GM23338 (cell line): Measurements from ENCODE around the gene SULT2B1. TPM values are rescaled to one million over a fixed set of nuclear protein-coding genes. Genes with fewer than 3 reads are reported as not detected.

Experiments
- ATAC-seq: fragments of 200-7000 bp; cut with Tn5 transposase; 3 replicates; pipeline ENCODE4 v1.9.1; 2020
- DNase-seq: peaks from one replicate; pipeline ENCODE4 v3.0.0-alpha.2; 2015; ENCODE audit warnings: low spot score
- H2AFZ ChIP-seq: fragments of 200-600 bp; sonication (generic); 2 replicates; pipeline ENCODE4 v1.8.0; 2016; ENCODE audit warnings: antibody characterized with exemption, mild to moderate bottlenecking, moderate library complexity
- H3F3A ChIP-seq: fragments of 200-600 bp; sonication (generic); replicated peaks from 2 replicates; pipeline ENCODE4 v1.8.0; 2017; ENCODE audit warnings: antibody characterized with exemption, mixed run types, low read depth
- H3K27ac ChIP-seq: fragments of 200-600 bp; sonication (generic); 2 replicates; pipeline ENCODE4 v1.6.1; 2016; ENCODE audit warnings: low read depth
- H3K27me3 ChIP-seq: fragments of 200-600 bp; sonication (generic); 2 replicates; pipeline ENCODE4 v1.8.0; 2016; ENCODE audit warnings: mild to moderate bottlenecking, mixed run types, moderate library complexity; ENCODE audit not compliant: insufficient read depth
- H3K36me3 ChIP-seq: fragments of 200-600 bp; sonication (generic); 2 replicates; pipeline ENCODE4 v1.8.0; 2016; ENCODE audit warnings: mild to moderate bottlenecking; ENCODE audit not compliant: insufficient read depth
- H3K4me1 ChIP-seq: fragments of 200-600 bp; sonication (generic); 2 replicates; pipeline ENCODE4 v1.8.0; 2016; ENCODE audit warnings: mild to moderate bottlenecking, moderate library complexity; ENCODE audit not compliant: insufficient read depth
- H3K4me2 ChIP-seq: fragments of 200-600 bp; sonication (generic); 2 replicates; pipeline ENCODE4 v1.7.1; 2017; ENCODE audit warnings: mixed run types
- H3K4me3 ChIP-seq: fragments of 200-600 bp; sonication (generic); 2 replicates; pipeline ENCODE4 v1.6.1; 2016; ENCODE audit warnings: mixed run types
- H3K79me2 ChIP-seq: fragments of 200-600 bp; sonication (generic); replicated peaks from 2 replicates; pipeline ENCODE4 v1.8.0; 2017; ENCODE audit warnings: mild to moderate bottlenecking; ENCODE audit not compliant: insufficient read depth
- H3K9me2 ChIP-seq: fragments of 200-600 bp; sonication (generic); 2 replicates; pipeline ENCODE4 v1.8.0; 2017; ENCODE audit not compliant: insufficient read depth
- H4K20me1 ChIP-seq: fragments of 200-600 bp; sonication (generic); replicated peaks from 2 replicates; pipeline ENCODE4 v1.8.0; 2017; ENCODE audit warnings: mild to moderate bottlenecking; ENCODE audit not compliant: insufficient read depth
- H3K27ac Mint-ChIP-seq: 2 replicates; pipeline ENCODE4 v1.8.0; 2020; ENCODE audit warnings: inconsistent platforms, mild to moderate bottlenecking, moderate library complexity, mixed read lengths
- H3K27me3 Mint-ChIP-seq: 3 replicates; pipeline ENCODE4 v1.8.0; 2022; ENCODE audit warnings: low read depth, mild to moderate bottlenecking, moderate library complexity, mixed read lengths, inconsistent platforms; ENCODE audit not compliant: insufficient read depth, poor library complexity
- H3K36me3 Mint-ChIP-seq: 3 replicates; pipeline ENCODE4 v1.8.0; 2021; ENCODE audit warnings: low read depth, mild to moderate bottlenecking, inconsistent platforms, moderate library complexity, mixed read lengths
- H3K4me1 Mint-ChIP-seq: 3 replicates; pipeline ENCODE4 v1.8.0; 2020; ENCODE audit warnings: mild to moderate bottlenecking, inconsistent platforms, mixed read lengths
- H3K4me3 Mint-ChIP-seq: 3 replicates; pipeline ENCODE4 v1.8.0; 2021; ENCODE audit warnings: moderate library complexity, mild to moderate bottlenecking, inconsistent platforms, mixed read lengths
- H3K9me3 Mint-ChIP-seq: 3 replicates; pipeline ENCODE4 v1.8.0; 2020; ENCODE audit warnings: moderate library complexity, mild to moderate bottlenecking, inconsistent platforms, mixed read lengths
- EZH2 ChIP-seq: fragments of 200-600 bp; sonication (generic); IDR thresholded peaks from one replicate; pipeline ENCODE4 v1.8.0; 2017; ENCODE audit warnings: antibody characterized with exemption, mild to moderate bottlenecking, low read depth; ENCODE audit not compliant: unreplicated experiment
- JUNB ChIP-seq: IDR thresholded peaks from one replicate; pipeline ENCODE4 v1.6.1; 2016; ENCODE audit warnings: antibody characterized with exemption; ENCODE audit not compliant: unreplicated experiment
- POLR2AphosphoS5 ChIP-seq: IDR thresholded peaks from 2 replicates; pipeline ENCODE4 v1.6.1; 2016; ENCODE audit warnings: antibody characterized with exemption, low read depth
- STAT1 ChIP-seq: IDR thresholded peaks from one replicate; pipeline ENCODE4 v1.6.1; 2016; ENCODE audit warnings: antibody characterized with exemption; ENCODE audit not compliant: unreplicated experiment
- ZNF114 ChIP-seq: fragments of 250-450 bp; sonication (Bioruptor Pico); IDR thresholded peaks from 2 replicates; pipeline ENCODE4 v1.5.0; 2020; ENCODE audit warnings: mild to moderate bottlenecking, moderate library complexity
- ZNF331 ChIP-seq: fragments of 250-450 bp; sonication (Bioruptor Pico); IDR thresholded peaks from 2 replicates; pipeline ENCODE4 v1.5.0; 2020; ENCODE audit warnings: low read depth, mild to moderate bottlenecking, moderate library complexity
- polyA plus RNA-seq: library from polyadenylated mRNA; unstranded; fragments of >200 nt; fragmentation: Nextera tagmentation; extraction: Ambion mirVana; gene quantifications from 2 replicates; pipeline ENCODE4 v1.2.1, GENCODE V29; 2016
- total RNA-seq: library from RNA; depleted of rRNA; stranded (reverse); fragments of >200 nt; shearing (Covaris generic); gene quantifications from 2 replicates; pipeline ENCODE4 v1.2.3, GENCODE V29; 2014
- TF ChIP-seq, protein P1 (sequence below): fragments of 250-450 bp; sonication (Bioruptor Pico); IDR thresholded peaks from 2 replicates; pipeline ENCODE4 v1.5.0; 2020; ENCODE audit warnings: mild to moderate bottlenecking, moderate library complexity
- TF ChIP-seq, protein P2 (sequence below): IDR thresholded peaks from 2 replicates; pipeline ENCODE4 v1.6.1; 2016; ENCODE audit warnings: antibody characterized with exemption
- TF ChIP-seq, protein P3 (sequence below): IDR thresholded peaks from one replicate; pipeline ENCODE4 v1.6.1; 2018; ENCODE audit warnings: antibody characterized with exemption; ENCODE audit not compliant: unreplicated experiment
- TF ChIP-seq, protein P4 (sequence below), 2 experiments: fragments of 200-600 bp in 1 of 2; sonication (generic) in 1 of 2; conservative IDR thresholded peaks; 2 replicates each; pipeline versions ENCODE4 v1.5.1 to v1.6.1; 2016 to 2017; ENCODE audit warnings: antibody characterized with exemption in 2 of 2, low read depth in 2 of 2, mild to moderate bottlenecking in 2 of 2, moderate library complexity in 1 of 2

SULT2B1 gene
- total and polyA plus RNA-seq, 2 experiments from 2014 or later = 1.3 to 2.5 TPM

DNA sequence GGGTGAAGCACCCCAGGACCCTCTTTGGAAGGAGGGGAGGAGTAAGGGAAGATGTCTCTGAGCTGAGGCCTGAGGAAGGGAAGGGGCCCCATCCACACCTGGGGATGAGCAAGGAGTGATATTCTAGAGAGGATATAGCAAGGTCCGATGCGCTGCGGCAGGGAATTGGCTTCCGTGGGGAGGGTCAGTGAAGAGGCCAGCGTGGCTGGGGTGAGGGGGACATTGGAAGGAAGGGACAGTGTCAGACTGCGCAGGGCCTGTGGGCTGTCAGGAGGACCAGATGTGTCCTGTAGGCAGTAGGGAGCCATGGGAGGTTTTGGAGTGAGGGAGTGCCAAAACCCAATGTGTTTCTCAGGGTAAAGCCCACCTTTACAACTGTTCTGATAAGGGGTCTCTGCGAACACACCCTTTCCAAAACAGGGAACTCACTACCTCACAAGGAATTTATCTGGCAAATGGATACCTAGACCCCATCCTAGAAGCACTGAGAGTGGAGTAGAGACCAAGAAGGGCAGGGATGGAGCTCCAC lies 44.0 kb upstream of the SULT2B1 start (continued):
- TF ChIP-seq, protein P1, sequence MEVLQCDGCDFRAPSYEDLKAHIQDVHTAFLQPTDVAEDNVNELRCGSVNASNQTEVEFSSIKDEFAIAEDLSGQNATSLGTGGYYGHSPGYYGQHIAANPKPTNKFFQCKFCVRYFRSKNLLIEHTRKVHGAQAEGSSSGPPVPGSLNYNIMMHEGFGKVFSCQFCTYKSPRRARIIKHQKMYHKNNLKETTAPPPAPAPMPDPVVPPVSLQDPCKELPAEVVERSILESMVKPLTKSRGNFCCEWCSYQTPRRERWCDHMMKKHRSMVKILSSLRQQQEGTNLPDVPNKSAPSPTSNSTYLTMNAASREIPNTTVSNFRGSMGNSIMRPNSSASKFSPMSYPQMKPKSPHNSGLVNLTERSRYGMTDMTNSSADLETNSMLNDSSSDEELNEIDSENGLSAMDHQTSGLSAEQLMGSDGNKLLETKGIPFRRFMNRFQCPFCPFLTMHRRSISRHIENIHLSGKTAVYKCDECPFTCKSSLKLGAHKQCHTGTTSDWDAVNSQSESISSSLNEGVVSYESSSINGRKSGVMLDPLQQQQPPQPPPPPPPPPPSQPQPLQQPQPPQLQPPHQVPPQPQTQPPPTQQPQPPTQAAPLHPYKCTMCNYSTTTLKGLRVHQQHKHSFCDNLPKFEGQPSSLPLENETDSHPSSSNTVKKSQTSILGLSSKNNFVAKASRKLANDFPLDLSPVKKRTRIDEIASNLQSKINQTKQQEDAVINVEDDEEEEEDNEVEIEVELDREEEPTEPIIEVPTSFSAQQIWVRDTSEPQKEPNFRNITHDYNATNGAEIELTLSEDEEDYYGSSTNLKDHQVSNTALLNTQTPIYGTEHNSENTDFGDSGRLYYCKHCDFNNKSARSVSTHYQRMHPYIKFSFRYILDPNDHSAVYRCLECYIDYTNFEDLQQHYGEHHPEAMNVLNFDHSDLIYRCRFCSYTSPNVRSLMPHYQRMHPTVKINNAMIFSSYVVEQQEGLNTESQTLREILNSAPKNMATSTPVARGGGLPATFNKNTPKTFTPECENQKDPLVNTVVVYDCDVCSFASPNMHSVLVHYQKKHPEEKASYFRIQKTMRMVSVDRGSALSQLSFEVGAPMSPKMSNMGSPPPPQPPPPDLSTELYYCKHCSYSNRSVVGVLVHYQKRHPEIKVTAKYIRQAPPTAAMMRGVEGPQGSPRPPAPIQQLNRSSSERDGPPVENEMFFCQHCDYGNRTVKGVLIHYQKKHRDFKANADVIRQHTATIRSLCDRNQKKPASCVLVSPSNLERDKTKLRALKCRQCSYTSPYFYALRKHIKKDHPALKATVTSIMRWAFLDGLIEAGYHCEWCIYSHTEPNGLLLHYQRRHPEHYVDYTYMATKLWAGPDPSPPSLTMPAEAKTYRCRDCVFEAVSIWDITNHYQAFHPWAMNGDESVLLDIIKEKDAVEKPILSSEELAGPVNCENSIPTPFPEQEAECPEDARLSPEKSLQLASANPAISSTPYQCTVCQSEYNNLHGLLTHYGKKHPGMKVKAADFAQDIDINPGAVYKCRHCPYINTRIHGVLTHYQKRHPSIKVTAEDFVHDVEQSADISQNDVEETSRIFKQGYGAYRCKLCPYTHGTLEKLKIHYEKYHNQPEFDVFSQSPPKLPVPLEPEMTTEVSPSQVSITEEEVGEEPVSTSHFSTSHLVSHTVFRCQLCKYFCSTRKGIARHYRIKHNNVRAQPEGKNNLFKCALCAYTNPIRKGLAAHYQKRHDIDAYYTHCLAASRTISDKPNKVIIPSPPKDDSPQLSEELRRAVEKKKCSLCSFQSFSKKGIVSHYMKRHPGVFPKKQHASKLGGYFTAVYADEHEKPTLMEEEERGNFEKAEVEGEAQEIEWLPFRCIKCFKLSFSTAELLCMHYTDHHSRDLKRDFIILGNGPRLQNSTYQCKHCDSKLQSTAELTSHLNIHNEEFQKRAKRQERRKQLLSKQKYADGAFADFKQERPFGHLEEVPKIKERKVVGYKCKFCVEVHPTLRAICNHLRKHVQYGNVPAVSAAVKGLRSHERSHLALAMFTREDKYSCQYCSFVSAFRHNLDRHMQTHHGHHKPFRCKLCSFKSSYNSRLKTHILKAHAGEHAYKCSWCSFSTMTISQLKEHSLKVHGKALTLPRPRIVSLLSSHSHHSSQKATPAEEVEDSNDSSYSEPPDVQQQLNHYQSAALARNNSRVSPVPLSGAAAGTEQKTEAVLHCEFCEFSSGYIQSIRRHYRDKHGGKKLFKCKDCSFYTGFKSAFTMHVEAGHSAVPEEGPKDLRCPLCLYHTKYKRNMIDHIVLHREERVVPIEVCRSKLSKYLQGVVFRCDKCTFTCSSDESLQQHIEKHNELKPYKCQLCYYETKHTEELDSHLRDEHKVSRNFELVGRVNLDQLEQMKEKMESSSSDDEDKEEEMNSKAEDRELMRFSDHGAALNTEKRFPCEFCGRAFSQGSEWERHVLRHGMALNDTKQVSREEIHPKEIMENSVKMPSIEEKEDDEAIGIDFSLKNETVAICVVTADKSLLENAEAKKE = no peak
- TF ChIP-seq, protein P2, sequence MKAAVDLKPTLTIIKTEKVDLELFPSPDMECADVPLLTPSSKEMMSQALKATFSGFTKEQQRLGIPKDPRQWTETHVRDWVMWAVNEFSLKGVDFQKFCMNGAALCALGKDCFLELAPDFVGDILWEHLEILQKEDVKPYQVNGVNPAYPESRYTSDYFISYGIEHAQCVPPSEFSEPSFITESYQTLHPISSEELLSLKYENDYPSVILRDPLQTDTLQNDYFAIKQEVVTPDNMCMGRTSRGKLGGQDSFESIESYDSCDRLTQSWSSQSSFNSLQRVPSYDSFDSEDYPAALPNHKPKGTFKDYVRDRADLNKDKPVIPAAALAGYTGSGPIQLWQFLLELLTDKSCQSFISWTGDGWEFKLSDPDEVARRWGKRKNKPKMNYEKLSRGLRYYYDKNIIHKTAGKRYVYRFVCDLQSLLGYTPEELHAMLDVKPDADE = no peak
- no peak for TF ChIP-seq JUNB

DNA sequence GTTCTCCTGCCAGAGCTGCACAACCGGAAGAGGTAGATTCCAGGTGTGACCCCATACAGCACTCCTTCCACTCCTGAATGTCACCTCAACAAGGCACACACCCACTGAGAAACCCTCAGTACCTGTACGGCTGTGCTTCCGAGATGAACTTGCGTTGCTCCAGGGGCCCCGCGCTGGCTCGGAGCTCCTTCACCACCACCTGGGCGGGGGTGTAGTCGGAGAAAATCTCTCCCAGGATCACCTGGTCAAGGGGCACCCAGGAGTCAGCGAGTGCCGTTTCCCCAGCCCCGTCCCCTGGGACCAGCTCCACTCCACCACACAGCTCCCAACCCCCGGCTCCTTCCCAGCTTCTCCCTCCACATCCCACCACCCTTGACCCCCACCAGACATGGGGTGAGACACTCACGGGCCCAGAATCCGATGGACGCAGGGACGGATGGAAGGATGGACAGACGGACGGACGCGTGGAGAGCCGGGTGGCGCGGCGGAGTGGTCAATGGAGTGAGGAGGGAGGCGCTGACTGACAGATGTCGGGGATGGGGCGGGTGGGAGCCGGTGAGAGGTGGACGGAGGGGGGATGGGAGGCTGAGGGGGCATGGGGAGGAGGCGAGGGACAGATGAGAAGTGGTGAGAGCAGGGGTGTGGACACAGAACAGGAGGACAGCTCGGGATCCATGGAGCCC lies 43.1 kb upstream of the SULT2B1 start:
- no peak overlapping the region for H3K27ac Mint-ChIP-seq
- H3K36me3 ChIP-seq = no peaks in the 10 kb centered on the region
- H2AFZ ChIP-seq = no peak overlapping the region
- H3K27me3 Mint-ChIP-seq = peaks cover 22% of the 10 kb centered on the region
- H3K4me2 ChIP-seq = no peak overlapping the region
- no peaks in the 10 kb centered on the region for H4K20me1 ChIP-seq
- no peaks in the 10 kb centered on the region for H3K4me1 ChIP-seq
- H3K9me2 ChIP-seq = no peaks in the 10 kb centered on the region
- no peaks in the 10 kb centered on the region for H3K79me2 ChIP-seq
- peaks cover 12% of the 10 kb centered on the region; the same call in 2 of the 3 replicates for H3K4me1 Mint-ChIP-seq
- peaks cover 11% of the 10 kb centered on the region for H3K27me3 ChIP-seq
- H3K36me3 Mint-ChIP-seq = peaks cover 5% of the 10 kb centered on the region; the same call in 2 of the 3 replicates
- no peak overlapping the region for H3K4me3 Mint-ChIP-seq
- DNase-seq (no peak), ATAC-seq (no peak)
- no peaks in the 10 kb centered on the region for H3K9me3 Mint-ChIP-seq
- peaks cover 9% of the 10 kb centered on the region; the same call in 1 of the 2 replicates for H3F3A ChIP-seq
- no peak overlapping the region for H3K27ac ChIP-seq
- H3K4me3 ChIP-seq = no peak overlapping the region
- TF ChIP-seq, protein P3, sequence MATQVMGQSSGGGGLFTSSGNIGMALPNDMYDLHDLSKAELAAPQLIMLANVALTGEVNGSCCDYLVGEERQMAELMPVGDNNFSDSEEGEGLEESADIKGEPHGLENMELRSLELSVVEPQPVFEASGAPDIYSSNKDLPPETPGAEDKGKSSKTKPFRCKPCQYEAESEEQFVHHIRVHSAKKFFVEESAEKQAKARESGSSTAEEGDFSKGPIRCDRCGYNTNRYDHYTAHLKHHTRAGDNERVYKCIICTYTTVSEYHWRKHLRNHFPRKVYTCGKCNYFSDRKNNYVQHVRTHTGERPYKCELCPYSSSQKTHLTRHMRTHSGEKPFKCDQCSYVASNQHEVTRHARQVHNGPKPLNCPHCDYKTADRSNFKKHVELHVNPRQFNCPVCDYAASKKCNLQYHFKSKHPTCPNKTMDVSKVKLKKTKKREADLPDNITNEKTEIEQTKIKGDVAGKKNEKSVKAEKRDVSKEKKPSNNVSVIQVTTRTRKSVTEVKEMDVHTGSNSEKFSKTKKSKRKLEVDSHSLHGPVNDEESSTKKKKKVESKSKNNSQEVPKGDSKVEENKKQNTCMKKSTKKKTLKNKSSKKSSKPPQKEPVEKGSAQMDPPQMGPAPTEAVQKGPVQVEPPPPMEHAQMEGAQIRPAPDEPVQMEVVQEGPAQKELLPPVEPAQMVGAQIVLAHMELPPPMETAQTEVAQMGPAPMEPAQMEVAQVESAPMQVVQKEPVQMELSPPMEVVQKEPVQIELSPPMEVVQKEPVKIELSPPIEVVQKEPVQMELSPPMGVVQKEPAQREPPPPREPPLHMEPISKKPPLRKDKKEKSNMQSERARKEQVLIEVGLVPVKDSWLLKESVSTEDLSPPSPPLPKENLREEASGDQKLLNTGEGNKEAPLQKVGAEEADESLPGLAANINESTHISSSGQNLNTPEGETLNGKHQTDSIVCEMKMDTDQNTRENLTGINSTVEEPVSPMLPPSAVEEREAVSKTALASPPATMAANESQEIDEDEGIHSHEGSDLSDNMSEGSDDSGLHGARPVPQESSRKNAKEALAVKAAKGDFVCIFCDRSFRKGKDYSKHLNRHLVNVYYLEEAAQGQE = no peak
- TF ChIP-seq ZNF114 (CRISPR knock-in tag) (no peak), ZNF331 (CRISPR knock-in tag) (no peak), EZH2 (no peak), POLR2AphosphoS5 (no peak), STAT1 (no peak)
- TF ChIP-seq, protein P4, sequence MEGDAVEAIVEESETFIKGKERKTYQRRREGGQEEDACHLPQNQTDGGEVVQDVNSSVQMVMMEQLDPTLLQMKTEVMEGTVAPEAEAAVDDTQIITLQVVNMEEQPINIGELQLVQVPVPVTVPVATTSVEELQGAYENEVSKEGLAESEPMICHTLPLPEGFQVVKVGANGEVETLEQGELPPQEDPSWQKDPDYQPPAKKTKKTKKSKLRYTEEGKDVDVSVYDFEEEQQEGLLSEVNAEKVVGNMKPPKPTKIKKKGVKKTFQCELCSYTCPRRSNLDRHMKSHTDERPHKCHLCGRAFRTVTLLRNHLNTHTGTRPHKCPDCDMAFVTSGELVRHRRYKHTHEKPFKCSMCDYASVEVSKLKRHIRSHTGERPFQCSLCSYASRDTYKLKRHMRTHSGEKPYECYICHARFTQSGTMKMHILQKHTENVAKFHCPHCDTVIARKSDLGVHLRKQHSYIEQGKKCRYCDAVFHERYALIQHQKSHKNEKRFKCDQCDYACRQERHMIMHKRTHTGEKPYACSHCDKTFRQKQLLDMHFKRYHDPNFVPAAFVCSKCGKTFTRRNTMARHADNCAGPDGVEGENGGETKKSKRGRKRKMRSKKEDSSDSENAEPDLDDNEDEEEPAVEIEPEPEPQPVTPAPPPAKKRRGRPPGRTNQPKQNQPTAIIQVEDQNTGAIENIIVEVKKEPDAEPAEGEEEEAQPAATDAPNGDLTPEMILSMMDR (conservative IDR thresholded peaks at IDR 0.05; ENCODE audit: low read depth in 2 of 2) = no peak
- TF ChIP-seq, protein P2 = no peak
